ENCODE measurements around the gene MLPH. TPM values are rescaled to one million over a fixed set of nuclear protein-coding genes. Genes with fewer than 3 reads are reported as not detected.
"Not testable (repeated sequence)": the region's sequence is repeated elsewhere in the genome, so short reads cannot be mapped to it uniquely, and the experiment has no call there.

Gene MLPH
- total RNA-seq, 1 donor from 2014 or later = 15.7 TPM

GRCh38 chr2:237591141-237591881 is 104.3 kb downstream of the MLPH start:
- no peak for DNase-seq (ENCODE audit: low spot score)

GRCh38 chr2:237592425-237592980 is 105.5 kb downstream of the MLPH start:
- intact Hi-C loops (cut with DNase I) = no loop called here
- no peak for DNase-seq (ENCODE audit: low spot score)

More at GRCh38 chr2:237591141-237591881, 104.3 kb downstream of the MLPH start:
- intact Hi-C loops (cut with DNase I) = no loop called here

GRCh38 chr2:237593036-237593435 is 106.0 kb downstream of the MLPH start:
- intact Hi-C loops (cut with DNase I) = no loop called here
- no peak for DNase-seq (ENCODE audit: low spot score)

GRCh38 chr2:237593596-237594320 is 106.7 kb downstream of the MLPH start:
- intact Hi-C loops (cut with DNase I) = no loop called here
- no peak for DNase-seq (ENCODE audit: low spot score)

GRCh38 chr2:237594514-237594871 is 107.4 kb downstream of the MLPH start:
- intact Hi-C loops (cut with DNase I) = no loop called here
- no peak for DNase-seq (ENCODE audit: low spot score)

GRCh38 chr2:237595829-237596519 is 108.9 kb downstream of the MLPH start:
- intact Hi-C loops (cut with DNase I); DNase-seq (ENCODE audit: low spot score): not testable (repeated sequence)

- DNase-seq (ENCODE audit: low spot score) = no peak
- intact Hi-C loops (cut with DNase I) = no loop called here
Observed at GRCh38 chr2:237596520-237597195, 109.6 kb downstream of the MLPH start.

GRCh38 chr2:237597196-237598145 is 110.4 kb downstream of the MLPH start:
- DNase-seq (ENCODE audit: low spot score) = no peak
- intact Hi-C loops (cut with DNase I) = no loop called here

- DNase-seq (ENCODE audit: low spot score) = no peak
- intact Hi-C loops (cut with DNase I) = no loop called here
Observed at GRCh38 chr2:237598468-237599208, 111.6 kb downstream of the MLPH start.

- no peak for DNase-seq (ENCODE audit: low spot score)
- intact Hi-C loops (cut with DNase I) = loop anchor here (5.0 kb wide), 2 partner anchors 73 to 143 kb away; no protein-coding TSS in a partner anchor
Observed at GRCh38 chr2:237599465-237600110, 112.5 kb downstream of the MLPH start.

GRCh38 chr2:237600205-237600846 is 113.3 kb downstream of the MLPH start:
- DNase-seq (ENCODE audit: low spot score) = no peak
- intact Hi-C loops (cut with DNase I) = loop anchor here (5.0 kb wide), 2 partner anchors 72 to 142 kb away; no protein-coding TSS in a partner anchor

- intact Hi-C loops (cut with DNase I) = loop anchor here (5.0 kb wide), 2 partner anchors 71 to 141 kb away; no protein-coding TSS in a partner anchor
- DNase-seq (ENCODE audit: low spot score) = no peak
Observed at GRCh38 chr2:237601453-237602116, 114.5 kb downstream of the MLPH start.

GRCh38 chr2:237602409-237602808 is 115.4 kb downstream of the MLPH start:
- intact Hi-C loops (cut with DNase I) = loop anchor here (5.0 kb wide), 2 partner anchors 70 to 140 kb away; no protein-coding TSS in a partner anchor
- no peak for DNase-seq (ENCODE audit: low spot score)

- no peak for DNase-seq (ENCODE audit: low spot score)
- intact Hi-C loops (cut with DNase I) = loop anchor here (5.0 kb wide), 2 partner anchors 69 to 139 kb away; no protein-coding TSS in a partner anchor
Observed at GRCh38 chr2:237603049-237603717, 116.1 kb downstream of the MLPH start.

GRCh38 chr2:237603718-237604362 is 116.8 kb downstream of the MLPH start:
- intact Hi-C loops (cut with DNase I) = loop anchor here (5.0 kb wide), 2 partner anchors 68 to 138 kb away; no protein-coding TSS in a partner anchor

More at GRCh38 chr2:237603718-237604362, 116.8 kb downstream of the MLPH start:
- no peak for DNase-seq (ENCODE audit: low spot score)

Measured in cardiac septum (tissue), 1 donor.